ENCODE measurements around the gene IGF2. TPM values are rescaled to one million over a fixed set of nuclear protein-coding genes. Genes with fewer than 3 reads are reported as not detected.
A peak's percentile ranks its signal among the peaks of the same experiment; 100 is the strongest.

IGF2 gene
- total RNA-seq, 2 experiments from 2014 or later = 0.91 TPM; not detected in 1

DNA sequence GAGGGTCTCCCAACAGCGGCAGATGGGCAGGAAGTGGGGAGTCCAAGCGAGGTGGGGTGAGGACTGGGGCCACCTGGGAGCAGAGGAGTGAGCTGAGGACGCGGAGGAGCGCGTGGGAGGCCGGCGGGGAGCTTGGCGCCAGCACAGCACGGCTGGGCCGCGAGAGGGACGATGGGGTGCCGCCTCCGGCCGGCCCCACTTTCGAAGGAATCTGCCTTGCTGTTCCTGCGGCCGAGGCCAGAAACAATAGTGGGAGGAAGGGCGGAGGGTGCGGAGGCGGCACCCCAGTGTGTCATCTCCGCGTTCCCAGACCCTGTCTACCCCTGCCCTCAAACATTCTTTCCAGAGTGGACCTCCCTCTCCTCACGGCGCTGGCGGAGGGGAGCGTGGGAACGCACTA lies 16.3 kb upstream of the IGF2 start:
- DNase-seq (no peak), ATAC-seq (no peak)
- Mint-ChIP-seq H3K9me3 (ENCODE audit: low read depth) (no peaks in the 10 kb centered on the region), H3K4me3 (no peak overlapping the region), H3K27me3 (peaks cover 7% of the 10 kb centered on the region), H3K36me3 (no peaks in the 10 kb centered on the region), H3K4me1 (peaks cover 3% of the 10 kb centered on the region), H3K27ac (no peak overlapping the region)
- CTCF ChIA-PET = interaction anchor here (1.2 to 3.3 kb wide), 10 partner anchors 117 to 503 kb away, joined by 3 to 15 read pairs (median 4); no protein-coding TSS in a partner anchor

DNA sequence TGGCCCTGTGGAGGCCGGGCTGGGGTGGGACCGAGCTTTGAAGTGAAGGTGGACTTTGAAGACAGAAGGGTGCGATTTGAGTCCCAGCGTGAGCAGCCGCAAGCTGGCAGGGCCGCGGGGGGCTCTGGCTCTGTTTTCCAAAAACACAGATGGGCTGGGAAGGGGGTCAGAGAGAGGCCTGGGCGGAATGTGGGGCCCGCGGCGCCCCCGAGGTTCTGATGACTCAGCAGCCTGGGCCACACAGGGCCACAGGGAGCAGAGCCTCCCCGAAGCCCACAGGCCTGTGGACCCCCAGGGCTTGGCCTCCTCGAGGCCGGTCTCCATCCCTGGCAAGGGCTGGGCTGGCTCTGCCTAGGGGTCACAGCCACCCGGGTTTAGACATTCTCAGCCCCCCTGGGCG lies 15.7 kb upstream of the IGF2 start:
- ATAC-seq (no peak), DNase-seq (no peak)
- Mint-ChIP-seq H3K27ac (no peak overlapping the region), H3K9me3 (ENCODE audit: low read depth) (no peaks in the 10 kb centered on the region), H3K4me3 (no peak overlapping the region), H3K36me3 (no peaks in the 10 kb centered on the region), H3K4me1 (peaks cover 3% of the 10 kb centered on the region), H3K27me3 (peaks cover 14% of the 10 kb centered on the region)
- CTCF ChIA-PET = interaction anchor here (1.6 to 13.2 kb wide), 3 partner anchors 118 to 322 kb away, joined by 4 to 315 read pairs (median 7); no protein-coding TSS in a partner anchor

DNA sequence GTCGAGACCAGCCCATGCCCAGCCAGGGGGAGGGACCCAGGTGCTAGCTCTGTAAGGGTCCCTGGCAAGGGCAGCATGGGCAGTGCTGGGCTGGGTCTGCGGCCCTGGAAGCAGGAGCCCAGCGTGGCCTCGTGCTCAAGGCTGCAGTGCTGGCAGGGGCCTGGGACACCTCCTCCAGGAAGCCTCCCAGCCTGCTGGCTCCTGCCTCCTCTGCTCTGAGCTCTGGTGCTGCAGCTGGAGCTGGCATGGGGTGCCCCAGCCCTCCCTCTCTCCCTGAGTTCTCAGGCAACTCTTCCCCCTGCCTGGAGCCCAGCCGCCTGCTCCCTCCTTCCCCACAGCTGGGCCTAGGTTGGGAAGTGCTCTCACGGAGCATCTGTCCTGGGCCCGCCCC lies 15.0 kb upstream of the IGF2 start:
- ATAC-seq (no peak), DNase-seq (no peak)
- Mint-ChIP-seq H3K9me3 (ENCODE audit: low read depth) (no peaks in the 10 kb centered on the region), H3K27me3 (peaks cover 16% of the 10 kb centered on the region), H3K4me1 (peaks cover 3% of the 10 kb centered on the region), H3K27ac (no peak overlapping the region), H3K36me3 (no peaks in the 10 kb centered on the region), H3K4me3 (no peak overlapping the region)
- CTCF ChIA-PET = interaction anchor here (0.8 to 13.2 kb wide), 8 partner anchors 9 to 460 kb away, joined by 3 to 315 read pairs (median 6); partner anchors contain the start of gene SYT8

DNA sequence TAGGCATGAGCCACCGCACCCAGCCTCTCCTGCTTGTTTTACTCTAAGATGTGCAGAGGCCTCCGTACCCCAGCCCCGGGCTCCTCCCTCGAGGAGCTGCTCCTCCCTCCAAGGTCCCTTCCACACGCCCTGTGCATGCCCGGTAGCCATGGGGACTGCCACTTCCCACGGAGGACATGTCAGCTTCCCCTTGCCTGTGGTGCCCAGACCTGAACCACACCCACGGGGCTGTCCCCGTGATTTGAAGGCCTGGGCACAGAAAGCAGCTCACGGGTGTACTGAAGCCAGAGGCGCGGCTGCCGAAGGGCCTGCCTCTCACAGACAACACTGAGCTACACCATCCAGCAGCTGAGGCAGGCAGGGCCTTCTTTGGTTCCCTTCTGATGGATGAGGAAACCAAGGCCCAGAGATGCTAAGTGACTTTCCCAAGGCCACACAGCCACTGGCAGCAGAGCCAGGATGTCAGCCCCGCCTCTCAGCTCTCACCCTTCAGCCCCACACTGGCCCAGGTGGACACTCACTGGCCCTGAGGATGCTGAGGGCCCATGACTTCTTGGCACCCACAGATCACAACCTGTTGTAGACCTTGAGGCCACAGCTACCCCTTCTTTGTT lies 14.5 kb upstream of the IGF2 start:
- no peak overlapping the region for H3K27ac Mint-ChIP-seq

DNA sequence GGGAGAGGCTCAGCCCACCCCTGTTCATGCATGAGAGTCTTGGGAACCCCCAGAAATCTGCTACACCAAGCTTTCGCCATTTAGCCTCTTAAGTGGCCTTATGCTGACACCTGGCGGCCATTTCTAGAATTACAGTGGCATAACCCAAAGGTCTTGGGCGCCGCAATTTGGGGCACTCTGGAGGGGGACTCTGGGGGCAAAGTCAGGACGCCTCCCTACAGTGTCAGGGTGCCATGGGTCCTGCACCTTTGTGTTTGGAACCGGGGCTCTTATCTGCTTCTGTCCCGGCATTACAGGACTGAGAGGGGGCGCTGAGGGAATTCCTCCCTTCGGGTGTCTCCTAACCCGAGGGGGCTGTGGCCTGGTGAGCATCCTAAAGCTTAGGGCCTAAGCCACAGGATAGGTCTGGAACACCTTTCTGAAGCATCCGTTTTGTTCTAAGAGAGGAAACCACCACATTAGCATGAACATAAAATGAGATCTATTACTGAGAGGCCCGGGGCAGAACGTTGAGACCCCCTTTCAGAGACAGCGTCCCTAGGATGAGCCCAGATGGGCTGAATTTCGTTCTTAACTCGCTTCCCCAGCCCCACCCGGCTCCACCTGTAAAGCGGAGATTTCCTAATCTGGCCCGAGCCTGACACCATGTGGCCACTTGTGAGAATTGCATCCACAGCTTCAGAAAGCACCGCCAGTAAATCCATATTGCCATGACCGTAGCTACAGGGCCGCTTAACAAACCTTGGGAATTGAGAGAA lies 12.5 kb upstream of the IGF2 start:
- CTCF ChIA-PET = interaction anchor here (0.5 to 13.2 kb wide), 57 partner anchors 8 to 512 kb away, joined by 3 to 315 read pairs (median 4); partner anchors contain the start of genes LSP1, SYT8 and TNNI2
- H3K27me3 Mint-ChIP-seq = peaks cover 37% of the 10 kb centered on the region
- H3K27ac Mint-ChIP-seq = no peak overlapping the region
- H3K4me3 Mint-ChIP-seq = no peak overlapping the region
- H3K36me3 Mint-ChIP-seq = no peaks in the 10 kb centered on the region
- peaks cover 3% of the 10 kb centered on the region for H3K4me1 Mint-ChIP-seq
- ATAC-seq (peak; percentile 77), DNase-seq (peak; percentile 85)
- H3K9me3 Mint-ChIP-seq (ENCODE audit: low read depth) = no peaks in the 10 kb centered on the region

More for the DNA sequence above, 14.5 kb upstream of the IGF2 start:
- Mint-ChIP-seq H3K27me3 (peaks cover 21% of the 10 kb centered on the region), H3K4me3 (no peak overlapping the region), H3K9me3 (ENCODE audit: low read depth) (no peaks in the 10 kb centered on the region), H3K4me1 (peaks cover 3% of the 10 kb centered on the region), H3K36me3 (no peaks in the 10 kb centered on the region)
- CTCF ChIA-PET = interaction anchor here (0.8 to 13.2 kb wide), 11 partner anchors 8 to 460 kb away, joined by 3 to 315 read pairs (median 7); partner anchors contain the start of gene SYT8
- no peak for DNase-seq
- no peak for ATAC-seq

DNA sequence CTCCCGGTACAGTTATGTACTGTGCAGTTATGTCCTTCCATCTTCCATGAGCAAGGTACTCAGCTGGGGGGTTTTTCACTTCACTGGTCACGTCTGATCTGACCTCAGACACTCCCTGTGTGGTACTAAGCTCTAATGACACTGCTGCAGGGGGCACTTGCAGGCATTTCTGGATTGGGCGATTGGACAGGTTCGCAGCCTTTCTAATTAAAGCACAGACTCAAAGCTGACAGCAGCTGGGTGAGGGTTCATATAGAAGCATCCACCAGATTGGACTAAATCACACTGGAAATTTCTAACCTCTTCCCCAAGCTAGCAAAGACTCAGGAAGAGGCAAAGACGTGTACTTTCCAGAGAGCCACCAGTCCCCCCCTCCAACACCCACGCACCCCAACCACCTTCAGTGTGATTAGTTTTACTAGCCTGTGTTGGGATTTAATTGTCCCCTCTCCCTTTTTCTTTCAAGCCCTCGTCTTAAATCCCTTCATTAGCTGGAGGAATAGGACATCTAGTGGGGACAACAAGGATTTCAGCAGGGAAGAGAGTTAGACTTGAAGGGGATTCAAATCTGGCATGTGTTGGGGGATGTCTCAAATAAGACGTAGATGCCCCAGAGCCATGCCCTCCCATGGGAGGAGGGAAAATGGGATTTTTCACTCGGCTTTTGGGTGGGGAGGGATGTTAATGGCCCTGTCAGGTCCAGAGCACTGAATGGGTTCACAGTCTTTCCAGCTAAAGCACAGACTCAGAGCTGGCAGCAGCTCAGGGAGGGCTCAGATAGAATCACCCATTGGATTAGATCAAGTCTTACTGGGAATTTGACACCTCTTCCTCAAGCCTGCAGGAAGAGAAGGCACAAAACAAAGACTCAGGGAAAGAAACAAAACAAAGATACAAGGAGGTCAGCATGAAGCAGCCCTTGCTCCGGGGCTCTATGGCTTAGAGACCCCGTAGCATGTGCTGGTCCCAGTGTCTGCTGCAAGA lies 11.0 kb upstream of the IGF2 start:
- no peaks in the 10 kb centered on the region for H3K9me3 Mint-ChIP-seq (ENCODE audit: low read depth)
- ATAC-seq = no peak
- CTCF ChIA-PET = interaction anchor here (0.6 to 13.2 kb wide), 22 partner anchors 8 to 497 kb away, joined by 3 to 315 read pairs (median 12); partner anchors contain the start of genes LSP1 and SYT8
- H3K36me3 Mint-ChIP-seq = no peaks in the 10 kb centered on the region
- peaks cover 3% of the 10 kb centered on the region for H3K4me1 Mint-ChIP-seq
- H3K4me3 Mint-ChIP-seq = no peak overlapping the region
- H3K27ac Mint-ChIP-seq = no peak overlapping the region
- no peak for DNase-seq
- peaks cover 53% of the 10 kb centered on the region for H3K27me3 Mint-ChIP-seq

DNA sequence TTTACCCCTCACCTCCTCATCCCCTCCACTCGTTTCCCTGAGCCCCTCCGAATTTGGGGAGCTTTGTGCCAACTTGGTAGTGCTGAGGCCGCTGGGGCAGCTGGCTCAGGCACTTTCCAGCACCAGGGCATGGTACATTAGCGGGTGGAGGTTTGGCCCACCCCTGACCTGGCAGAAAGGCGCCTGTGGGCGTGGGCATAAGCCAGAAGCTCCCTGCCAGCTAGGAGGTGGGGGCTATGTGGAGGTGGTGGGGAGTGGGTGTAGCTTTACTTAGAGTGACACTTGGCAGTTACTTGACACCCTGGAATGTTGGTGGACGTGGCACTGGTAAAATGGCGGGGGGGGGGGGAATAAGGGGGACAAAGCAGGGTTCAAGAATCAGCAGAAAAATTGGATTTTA lies 10.3 kb upstream of the IGF2 start:
- Mint-ChIP-seq H3K9me3 (ENCODE audit: low read depth) (no peaks in the 10 kb centered on the region), H3K4me3 (no peak overlapping the region), H3K4me1 (peaks cover 3% of the 10 kb centered on the region), H3K27me3 (peaks cover 60% of the 10 kb centered on the region), H3K27ac (no peak overlapping the region), H3K36me3 (no peaks in the 10 kb centered on the region)
- DNase-seq (no peak), ATAC-seq (no peak)
- CTCF ChIA-PET = interaction anchor here (0.9 to 13.2 kb wide), 10 partner anchors 8 to 497 kb away, joined by 5 to 315 read pairs (median 26); partner anchors contain the start of gene SYT8

DNA sequence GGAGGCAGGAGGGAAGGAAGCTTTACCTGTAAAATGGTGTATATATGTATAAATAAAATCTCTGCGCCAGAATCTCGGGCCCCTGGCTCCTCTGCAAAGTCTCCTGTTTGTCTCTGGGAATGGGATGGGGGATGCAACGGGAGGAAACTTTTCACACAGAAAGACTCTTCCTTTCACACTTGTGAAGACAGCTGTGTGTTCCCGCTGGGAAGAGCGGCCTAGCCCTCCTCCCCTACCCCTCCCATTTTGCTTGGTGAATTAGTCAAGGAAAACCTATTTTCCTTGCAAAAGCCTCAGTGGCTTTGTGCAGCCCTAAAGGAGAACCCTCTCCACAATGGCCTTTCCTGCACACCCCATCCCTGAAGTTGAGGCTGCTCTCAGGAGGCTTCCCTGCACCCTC lies 9.4 kb upstream of the IGF2 start:
- Mint-ChIP-seq H3K36me3 (no peaks in the 10 kb centered on the region), H3K27ac (no peak overlapping the region)
- ATAC-seq = no peak

DNA sequence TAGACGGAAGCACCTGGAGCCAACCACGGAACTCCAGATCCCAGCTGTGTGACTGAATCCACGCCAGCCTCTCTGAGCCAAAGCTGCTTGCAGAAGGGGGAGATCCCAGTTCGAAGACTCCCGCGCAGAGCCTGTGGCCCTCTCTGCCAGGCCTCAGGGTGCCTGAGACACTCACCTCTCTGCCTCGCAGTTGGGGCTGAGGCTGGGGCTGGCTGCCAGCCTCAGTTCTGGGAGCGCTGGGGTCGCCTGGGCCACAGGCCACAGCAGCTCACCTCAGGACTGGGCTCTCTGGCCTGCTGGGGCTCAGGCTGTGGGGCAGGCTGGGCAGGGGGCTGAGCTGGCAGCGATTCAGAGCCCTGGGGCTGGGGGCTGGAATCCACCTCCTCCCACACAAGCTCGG lies 8.2 kb upstream of the IGF2 start:
- CTCF ChIA-PET = interaction anchor here (1.0 to 13.2 kb wide), 6 partner anchors 11 to 495 kb away, joined by 3 to 315 read pairs (median 4); no protein-coding TSS in a partner anchor
- DNase-seq (no peak), ATAC-seq (no peak)
- Mint-ChIP-seq H3K27ac (no peak overlapping the region), H3K9me3 (ENCODE audit: low read depth) (no peaks in the 10 kb centered on the region), H3K4me3 (no peak overlapping the region), H3K36me3 (no peaks in the 10 kb centered on the region), H3K4me1 (peaks cover 11% of the 10 kb centered on the region), H3K27me3 (peaks cover 79% of the 10 kb centered on the region)

More for the DNA sequence above, 9.4 kb upstream of the IGF2 start:
- no peak overlapping the region for H3K4me3 Mint-ChIP-seq
- DNase-seq = no peak
- CTCF ChIA-PET = interaction anchor here (1.0 to 13.2 kb wide), 5 partner anchors 49 to 496 kb away, joined by 3 to 315 read pairs (median 7); no protein-coding TSS in a partner anchor
- peaks cover 67% of the 10 kb centered on the region for H3K27me3 Mint-ChIP-seq
- no peaks in the 10 kb centered on the region for H3K9me3 Mint-ChIP-seq (ENCODE audit: low read depth)
- H3K4me1 Mint-ChIP-seq = peaks cover 5% of the 10 kb centered on the region

DNA sequence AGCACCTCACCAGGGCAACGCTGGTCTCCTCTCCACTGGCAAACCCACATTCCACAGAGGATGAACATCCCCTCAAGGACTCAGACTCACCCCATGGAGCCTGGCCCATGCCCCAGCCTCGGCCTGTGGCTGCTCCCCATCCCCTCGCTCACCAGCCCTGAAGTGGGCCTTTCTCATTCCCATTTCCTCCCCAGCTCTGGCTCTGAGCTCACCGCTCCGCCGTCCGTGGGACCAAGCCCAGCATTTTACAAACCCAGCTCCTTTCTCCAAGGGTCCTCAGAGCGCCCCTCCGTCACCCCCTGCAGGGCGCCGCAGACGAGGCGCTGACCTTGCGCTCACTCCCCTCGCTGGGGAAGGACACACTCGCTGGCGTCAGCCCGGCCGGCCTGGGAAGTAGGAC lies 6.9 kb upstream of the IGF2 start:
- Mint-ChIP-seq H3K36me3 (no peaks in the 10 kb centered on the region), H3K4me3 (no peak overlapping the region), H3K4me1 (peaks cover 11% of the 10 kb centered on the region), H3K27ac (no peak overlapping the region), H3K9me3 (ENCODE audit: low read depth) (no peaks in the 10 kb centered on the region), H3K27me3 (peaks cover 89% of the 10 kb centered on the region)
- CTCF ChIA-PET = interaction anchor here (1.0 to 13.2 kb wide), 4 partner anchors 8 to 493 kb away, joined by 3 to 315 read pairs (median 3); no protein-coding TSS in a partner anchor
- DNase-seq (no peak), ATAC-seq (no peak)

DNA sequence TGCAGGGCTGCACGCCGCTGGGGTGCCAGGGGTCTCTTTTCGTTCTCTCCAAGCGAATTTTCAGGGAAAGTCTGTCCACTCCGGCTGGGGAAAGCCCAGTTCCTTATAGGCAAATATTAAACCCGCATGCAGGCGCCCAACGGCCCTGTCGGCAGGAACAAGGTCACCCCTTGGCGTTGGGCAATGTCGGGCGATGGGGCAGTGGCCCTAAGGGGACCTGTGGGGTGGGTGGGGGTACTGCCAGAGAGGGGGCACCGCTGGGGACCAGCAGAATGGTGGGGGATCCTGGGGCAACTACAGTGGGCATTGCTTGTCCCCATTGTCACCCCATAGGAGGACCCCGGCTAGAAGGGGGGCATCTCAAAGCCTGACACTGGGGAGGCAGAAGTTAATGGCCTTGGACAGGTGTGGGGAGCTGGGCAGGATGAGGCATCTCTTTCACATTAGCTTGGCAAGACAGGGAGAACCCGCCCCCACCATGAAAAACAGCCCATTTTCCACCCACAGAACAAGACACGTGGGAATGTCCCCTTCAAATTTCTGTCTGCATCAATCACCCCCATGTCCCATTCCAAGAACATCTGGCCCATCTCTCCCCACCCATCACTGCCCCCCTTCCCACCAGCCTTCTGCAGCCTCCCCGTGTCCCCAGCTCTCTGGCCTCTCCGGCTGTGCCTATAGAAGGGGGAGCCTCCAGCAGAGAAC lies 5.5 kb upstream of the IGF2 start:
- Mint-ChIP-seq H3K4me3 (no peak overlapping the region), H3K4me1 (peaks cover 11% of the 10 kb centered on the region), H3K27me3 (peaks cover 85% of the 10 kb centered on the region), H3K9me3 (ENCODE audit: low read depth) (no peaks in the 10 kb centered on the region), H3K36me3 (no peaks in the 10 kb centered on the region), H3K27ac (no peak overlapping the region)
- DNase-seq (no peak), ATAC-seq (no peak)
- CTCF ChIA-PET = interaction anchor here (1.0 to 13.2 kb wide), 3 partner anchors 9 to 451 kb away, joined by 3 to 315 read pairs (median 3); no protein-coding TSS in a partner anchor

Measured in activated CD8-positive, alpha-beta memory T cell treated with anti-CD3 and anti-CD28 coated beads, Interleukin-2, amount 10 ng/mL, durations not matched to agents 7 days and 5 days (primary cell).